Measurements from ENCODE around the gene HIPK2.

The HIPK2 gene

GRCh38 chr7:139732471-139733167 is 45.2 kb downstream of the HIPK2 start:
- Histone ChIP-seq H3K9me3 (ENCODE audit: control insufficient read depth, low read length) (no peaks in the 10 kb centered on the region), H3K27me3 (replicated peaks; ENCODE audit: control insufficient read depth, insufficient read depth, low read length) (no peaks in the 10 kb centered on the region), H3K9ac (ENCODE audit: low read length) (peak overlapping the region; percentile 17), H3K4me1 (ENCODE audit: control insufficient read depth, insufficient read depth, low read length) (peaks cover 84% of the 10 kb centered on the region), H3K36me3 (ENCODE audit: control insufficient read depth, insufficient read depth, low read length, severe bottlenecking) (peaks cover 3% of the 10 kb centered on the region), H3K4me3 (ENCODE audit: low read length) (peak overlapping the region; percentile 63)
- no peak for DNase-seq (ENCODE audit: low read depth)

DNA sequence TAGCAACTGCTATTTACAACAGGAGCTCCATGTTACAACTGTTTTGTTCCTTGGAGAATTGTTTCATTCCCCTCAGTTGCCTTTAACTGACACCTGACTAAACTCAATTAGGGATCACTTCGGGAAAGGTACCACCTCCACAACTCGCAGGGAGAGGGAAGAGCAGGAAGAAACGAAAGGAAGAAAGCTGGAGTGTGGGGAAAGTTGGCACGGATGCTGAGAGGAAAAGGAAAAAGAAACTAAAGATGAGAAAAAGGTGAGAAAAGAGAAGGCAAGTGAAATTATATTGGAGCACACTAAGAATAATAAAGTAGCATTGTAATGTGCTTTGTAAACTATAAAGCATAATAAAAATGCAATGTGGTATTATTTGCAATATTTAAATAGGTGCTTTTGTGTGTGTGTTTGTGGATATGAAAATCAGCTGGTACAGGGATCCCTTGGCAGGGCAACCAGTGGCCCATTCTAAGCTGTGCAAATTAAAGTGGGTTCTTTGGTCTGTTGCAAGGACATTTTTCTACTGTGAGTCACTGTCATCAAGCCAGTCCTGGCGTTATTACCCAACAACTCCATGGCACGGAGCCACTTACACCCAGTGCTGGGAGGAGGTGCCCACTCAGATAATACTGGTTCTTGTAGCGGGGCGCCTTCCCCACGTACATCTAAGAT is 45.9 kb downstream of the HIPK2 start:
- H3K9me3 ChIP-seq (ENCODE audit: control insufficient read depth, low read length): no peaks in the 10 kb centered on the region
- peaks cover 3% of the 10 kb centered on the region for H3K36me3 ChIP-seq (ENCODE audit: control insufficient read depth, insufficient read depth, low read length, severe bottlenecking)
- H3K4me1 ChIP-seq (ENCODE audit: control insufficient read depth, insufficient read depth, low read length): peaks cover 84% of the 10 kb centered on the region
- peak; percentile 95 for DNase-seq (ENCODE audit: low read depth)
- H3K9ac ChIP-seq (ENCODE audit: low read length): peak overlapping the region; percentile 81
- H3K4me3 ChIP-seq (ENCODE audit: low read length): peak overlapping the region; percentile 63
- no peaks in the 10 kb centered on the region for H3K27me3 ChIP-seq (replicated peaks; ENCODE audit: control insufficient read depth, insufficient read depth, low read length)

DNA sequence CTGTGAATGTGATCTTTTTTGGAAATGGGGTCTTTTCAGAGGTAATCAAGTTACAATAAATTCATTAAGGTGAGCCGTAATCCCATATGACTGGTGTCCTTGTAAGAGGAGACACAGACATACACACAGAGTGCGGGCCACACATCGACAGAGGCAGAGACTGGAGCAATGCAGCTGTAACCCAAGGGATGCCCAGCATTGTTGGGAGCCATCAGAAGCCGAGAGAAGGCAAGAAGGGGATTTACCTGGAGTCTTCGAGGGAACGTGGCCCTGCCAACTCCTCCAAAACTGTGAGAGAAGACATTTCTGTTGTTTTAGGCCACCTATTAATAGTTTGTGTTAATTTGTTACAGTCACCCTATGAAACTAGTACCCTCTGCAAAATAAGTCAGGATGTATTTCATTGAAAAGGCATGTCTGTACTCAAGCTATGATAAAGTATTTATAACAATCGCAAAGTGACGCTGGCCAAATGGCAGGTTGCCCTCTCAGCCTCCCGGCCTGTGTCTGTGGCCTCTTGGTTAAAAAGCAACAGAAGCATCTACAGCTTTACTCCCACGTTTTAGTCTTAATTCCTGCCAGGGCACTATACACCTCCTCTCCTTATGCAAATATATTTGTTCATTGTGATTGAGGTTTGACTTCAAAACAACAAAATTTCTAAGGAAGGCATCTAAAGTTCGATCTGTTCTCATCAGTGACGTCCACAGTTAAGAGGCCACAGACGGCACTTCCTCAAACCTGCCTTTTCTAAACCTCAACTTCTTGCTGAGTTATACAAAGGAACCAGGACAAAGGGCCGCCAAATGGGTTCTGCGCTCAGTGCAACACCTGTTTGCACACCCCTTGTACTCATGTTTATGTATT is 46.8 kb downstream of the HIPK2 start:
- H3K27me3 ChIP-seq (replicated peaks; ENCODE audit: control insufficient read depth, insufficient read depth, low read length): no peaks in the 10 kb centered on the region
- no peak for DNase-seq (ENCODE audit: low read depth)
- H3K36me3 ChIP-seq (ENCODE audit: control insufficient read depth, insufficient read depth, low read length, severe bottlenecking): peaks cover 3% of the 10 kb centered on the region
- H3K9ac ChIP-seq (ENCODE audit: low read length): peak overlapping the region; percentile 81
- peak overlapping the region; percentile 63 for H3K4me3 ChIP-seq (ENCODE audit: low read length)
- H3K4me1 ChIP-seq (ENCODE audit: control insufficient read depth, insufficient read depth, low read length): peaks cover 87% of the 10 kb centered on the region
- H3K9me3 ChIP-seq (ENCODE audit: control insufficient read depth, low read length): no peaks in the 10 kb centered on the region

DNA sequence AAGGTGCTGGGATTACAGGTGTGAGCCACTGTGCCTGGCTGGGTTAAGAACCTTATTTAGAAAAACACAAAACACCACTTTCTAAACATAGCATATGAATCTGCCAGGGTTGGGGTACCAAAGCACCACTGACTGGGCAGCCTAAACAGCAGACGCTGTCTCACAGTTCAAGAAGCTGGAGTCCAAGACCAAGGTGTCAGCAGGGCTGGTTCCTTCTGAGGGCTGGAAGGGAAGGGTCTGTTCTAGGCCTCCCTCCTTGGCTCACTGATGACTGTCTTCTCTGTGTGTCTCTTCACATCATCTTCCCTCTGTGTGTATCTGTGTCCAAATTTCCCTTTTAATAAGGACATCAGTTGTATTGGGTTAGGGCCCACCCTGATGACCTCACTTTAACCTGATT is 49.6 kb downstream of the HIPK2 start:
- peaks cover 83% of the 10 kb centered on the region for H3K4me1 ChIP-seq (ENCODE audit: control insufficient read depth, insufficient read depth, low read length)
- no peaks in the 10 kb centered on the region for H3K27me3 ChIP-seq (replicated peaks; ENCODE audit: control insufficient read depth, insufficient read depth, low read length)
- no peak overlapping the region for H3K4me3 ChIP-seq (ENCODE audit: low read length)
- H3K36me3 ChIP-seq (ENCODE audit: control insufficient read depth, insufficient read depth, low read length, severe bottlenecking): peaks cover 3% of the 10 kb centered on the region
- H3K9ac ChIP-seq (ENCODE audit: low read length): no peak overlapping the region
- no peak for DNase-seq (ENCODE audit: low read depth)
- H3K9me3 ChIP-seq (ENCODE audit: control insufficient read depth, low read length): no peaks in the 10 kb centered on the region

DNA sequence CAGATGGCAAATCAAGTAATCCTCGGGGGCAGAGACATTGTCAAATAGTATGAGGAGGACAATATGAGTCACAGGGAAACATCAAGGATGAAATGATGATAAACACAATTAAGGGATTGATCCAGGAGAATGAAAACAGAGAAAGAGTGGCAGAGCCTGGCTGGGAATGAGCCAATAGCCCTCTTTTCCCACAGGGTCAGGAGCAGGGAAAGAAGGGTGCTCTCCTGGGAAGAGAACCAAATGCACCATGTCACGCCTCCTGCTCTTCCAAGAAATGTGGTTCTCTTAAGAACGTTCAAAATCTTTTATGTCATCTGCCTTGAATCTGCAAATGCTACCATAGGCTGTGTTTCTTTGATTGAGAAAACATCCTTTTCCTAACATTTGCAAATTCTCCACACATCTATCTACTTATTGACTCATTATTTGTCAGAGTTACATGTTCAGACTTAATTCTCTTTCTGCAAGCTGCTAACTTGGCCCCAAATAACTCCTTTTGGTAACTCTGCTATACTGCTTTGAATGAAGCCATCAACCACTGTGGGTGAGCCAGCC is 50.6 kb downstream of the HIPK2 start:
- Histone ChIP-seq H3K4me3 (ENCODE audit: low read length) (peak overlapping the region; percentile 51), H3K4me1 (ENCODE audit: control insufficient read depth, insufficient read depth, low read length) (peaks cover 83% of the 10 kb centered on the region), H3K9ac (ENCODE audit: low read length) (peak overlapping the region; percentile 63), H3K9me3 (ENCODE audit: control insufficient read depth, low read length) (no peaks in the 10 kb centered on the region), H3K36me3 (ENCODE audit: control insufficient read depth, insufficient read depth, low read length, severe bottlenecking) (peaks cover 3% of the 10 kb centered on the region), H3K27me3 (replicated peaks; ENCODE audit: control insufficient read depth, insufficient read depth, low read length) (no peaks in the 10 kb centered on the region)
- DNase-seq (ENCODE audit: low read depth): peak; percentile 53

DNA sequence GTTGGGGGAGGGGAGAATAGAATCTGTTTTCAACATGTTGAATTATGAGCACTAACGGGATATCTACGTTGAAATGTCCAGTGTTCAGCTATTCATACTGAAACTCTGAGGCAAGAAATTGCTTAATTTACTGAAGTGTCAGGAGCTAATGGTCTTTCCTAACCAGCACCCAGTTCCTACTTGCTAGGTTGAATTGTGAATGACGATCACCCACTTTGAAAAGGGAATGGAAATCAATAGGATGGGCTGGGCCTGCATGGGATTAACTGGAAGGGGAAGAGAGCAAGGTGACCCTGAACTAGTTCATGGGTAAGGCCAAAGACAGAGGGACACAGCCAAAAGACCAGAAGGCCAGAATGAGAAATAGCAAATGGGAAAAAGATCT is 51.3 kb downstream of the HIPK2 start:
- Histone ChIP-seq H3K4me1 (ENCODE audit: control insufficient read depth, insufficient read depth, low read length) (peaks cover 83% of the 10 kb centered on the region), H3K4me3 (ENCODE audit: low read length) (peak overlapping the region; percentile 51), H3K9me3 (ENCODE audit: control insufficient read depth, low read length) (no peaks in the 10 kb centered on the region), H3K36me3 (ENCODE audit: control insufficient read depth, insufficient read depth, low read length, severe bottlenecking) (peaks cover 3% of the 10 kb centered on the region), H3K27me3 (replicated peaks; ENCODE audit: control insufficient read depth, insufficient read depth, low read length) (no peaks in the 10 kb centered on the region), H3K9ac (ENCODE audit: low read length) (peak overlapping the region; percentile 63)
- no peak for DNase-seq (ENCODE audit: low read depth)

DNA sequence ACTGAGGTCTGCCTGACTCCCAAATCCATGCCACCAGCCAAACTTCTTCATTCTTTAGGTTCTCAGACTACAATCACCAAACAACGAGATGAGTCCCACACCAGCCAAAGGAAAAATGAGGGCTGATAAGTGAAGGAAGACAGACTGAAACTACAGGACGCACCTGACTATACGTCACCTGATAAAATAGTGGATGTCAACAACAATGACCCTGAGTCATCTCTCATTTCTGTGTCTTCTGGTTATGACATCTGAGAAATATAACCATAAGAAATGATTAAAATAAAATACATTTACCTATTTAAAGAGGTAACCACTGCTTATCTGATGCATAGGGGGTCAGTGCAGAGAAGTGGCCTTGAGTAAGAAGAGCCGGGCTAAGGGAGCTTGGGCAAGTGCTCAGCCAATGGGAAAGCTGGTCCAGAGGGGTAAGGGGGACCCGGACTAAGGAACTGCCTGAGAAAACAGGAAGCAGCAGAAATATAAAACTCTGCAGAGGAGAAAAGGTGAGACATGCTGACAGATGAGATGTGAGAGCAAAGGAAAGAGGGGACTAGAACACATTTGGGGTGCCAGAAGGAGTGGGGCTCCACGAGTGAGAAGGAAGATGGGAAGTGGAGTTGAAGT is 51.8 kb downstream of the HIPK2 start:
- H3K27me3 ChIP-seq (replicated peaks; ENCODE audit: control insufficient read depth, insufficient read depth, low read length): no peaks in the 10 kb centered on the region
- H3K9me3 ChIP-seq (ENCODE audit: control insufficient read depth, low read length): no peaks in the 10 kb centered on the region
- no peak overlapping the region for H3K9ac ChIP-seq (ENCODE audit: low read length)
- peaks cover 3% of the 10 kb centered on the region for H3K36me3 ChIP-seq (ENCODE audit: control insufficient read depth, insufficient read depth, low read length, severe bottlenecking)
- peak overlapping the region; percentile 51 for H3K4me3 ChIP-seq (ENCODE audit: low read length)
- no peak for DNase-seq (ENCODE audit: low read depth)
- H3K4me1 ChIP-seq (ENCODE audit: control insufficient read depth, insufficient read depth, low read length): peaks cover 83% of the 10 kb centered on the region

DNA sequence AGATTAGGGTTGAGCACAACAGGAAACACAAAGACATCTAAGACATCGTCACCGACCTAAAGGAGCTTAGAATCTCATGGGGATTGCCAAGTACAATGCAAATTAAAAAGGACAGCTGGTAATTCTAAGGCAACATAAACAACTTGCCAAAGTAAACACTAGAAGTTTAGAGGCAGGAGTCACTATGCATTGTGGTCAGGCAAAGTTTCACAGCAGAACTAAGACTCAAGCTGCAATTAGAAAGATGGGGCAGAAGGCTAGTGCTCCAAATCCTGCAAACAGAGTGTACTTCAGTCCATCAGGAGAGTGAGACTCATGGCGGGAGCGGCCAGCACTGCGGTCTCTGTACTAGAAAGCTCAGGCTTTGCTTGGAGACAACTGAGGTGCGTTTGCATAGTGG is 52.7 kb downstream of the HIPK2 start:
- Histone ChIP-seq H3K27me3 (replicated peaks; ENCODE audit: control insufficient read depth, insufficient read depth, low read length) (no peaks in the 10 kb centered on the region), H3K4me1 (ENCODE audit: control insufficient read depth, insufficient read depth, low read length) (peaks cover 84% of the 10 kb centered on the region), H3K4me3 (ENCODE audit: low read length) (no peak overlapping the region), H3K9ac (ENCODE audit: low read length) (no peak overlapping the region), H3K9me3 (ENCODE audit: control insufficient read depth, low read length) (no peaks in the 10 kb centered on the region), H3K36me3 (ENCODE audit: control insufficient read depth, insufficient read depth, low read length, severe bottlenecking) (peaks cover 3% of the 10 kb centered on the region)
- DNase-seq (ENCODE audit: low read depth): peak; percentile 93

GRCh38 chr7:139722604-139723003 is 55.2 kb downstream of the HIPK2 start:
- H3K36me3 ChIP-seq (ENCODE audit: control insufficient read depth, insufficient read depth, low read length, severe bottlenecking): no peaks in the 10 kb centered on the region
- no peak for DNase-seq (ENCODE audit: low read depth)

GRCh38 chr7:139721821-139722220 is 56.0 kb downstream of the HIPK2 start:
- DNase-seq (ENCODE audit: low read depth): no peak
- Histone ChIP-seq H3K4me1 (ENCODE audit: control insufficient read depth, insufficient read depth, low read length) (peaks cover 65% of the 10 kb centered on the region), H3K27me3 (replicated peaks; ENCODE audit: control insufficient read depth, insufficient read depth, low read length) (no peaks in the 10 kb centered on the region), H3K9ac (ENCODE audit: low read length) (peak overlapping the region; percentile 66), H3K9me3 (ENCODE audit: control insufficient read depth, low read length) (no peaks in the 10 kb centered on the region), H3K36me3 (ENCODE audit: control insufficient read depth, insufficient read depth, low read length, severe bottlenecking) (peaks cover 2% of the 10 kb centered on the region), H3K4me3 (ENCODE audit: low read length) (no peak overlapping the region)

More at GRCh38 chr7:139722604-139723003, 55.2 kb downstream of the HIPK2 start:
- no peaks in the 10 kb centered on the region for H3K9me3 ChIP-seq (ENCODE audit: control insufficient read depth, low read length)
- no peaks in the 10 kb centered on the region for H3K27me3 ChIP-seq (replicated peaks; ENCODE audit: control insufficient read depth, insufficient read depth, low read length)
- H3K9ac ChIP-seq (ENCODE audit: low read length): no peak overlapping the region
- H3K4me3 ChIP-seq (ENCODE audit: low read length): no peak overlapping the region
- H3K4me1 ChIP-seq (ENCODE audit: control insufficient read depth, insufficient read depth, low read length): peaks cover 72% of the 10 kb centered on the region
